A549 (cell line): ENCODE data around the gene EID1. TPM values are rescaled to one million over a fixed set of nuclear protein-coding genes. Genes with fewer than 3 reads are reported as not detected.

Experiments
- ATAC-seq, 2 experiments: fragments of 200-7000 bp in 1 of 2; fragments of >200 bp in 1 of 2; cut with Nextera tagmentation in 1 of 2; cut with Tn5 transposase in 1 of 2; 3 replicates each; pipeline versions ENCODE4 v1.8.0 to v1.9.1; 2018 to 2020; ENCODE audit warnings: mild to moderate bottlenecking in 1 of 2, moderate library complexity in 1 of 2
- CTCF ChIA-PET: fragments of 300-600 bp; sonication (Branson Sonifier 250); formaldehyde crosslinking; extraction: SDS; loops from one replicate; lab custom pipeline; 2021; ENCODE audit warnings: antibody characterized with exemption, inconsistent platforms; lab: Yijun Ruan, JAX
- POLR2A ChIA-PET: fragments of 350-600 bp; formaldehyde crosslinking; extraction: SDS; loops from one replicate; lab custom pipeline; 2021; ENCODE audit warnings: antibody characterized with exemption, inconsistent platforms; lab: Yijun Ruan, JAX
- DNase-seq, 2 experiments: peaks; one replicate each; pipeline versions ENCODE4 v3.0.0 to v3.0.0-alpha.2; 2011 to 2016; ENCODE audit warnings: low read depth in 1 of 2, low spot score in 1 of 2
- FAIRE-seq: peaks from 2 replicates; lab custom pipeline; 2011; peaks lifted over from hg19 to GRCh38; lab: Jason Lieb, UNC
- H3K27ac ChIP-seq, 2 experiments: fragments of >200 bp; sonication (Bioruptor Twin); formaldehyde crosslinking; 3 replicates each; pipeline ENCODE4 v1.5.1; 2016 to 2017
- H3K4me1 ChIP-seq: fragments of >200 bp; sonication (Bioruptor Twin); formaldehyde crosslinking; 3 replicates; pipeline ENCODE4 v1.6.1; 2016
- H3K4me2 ChIP-seq: fragments of >200 bp; sonication (Bioruptor Twin); formaldehyde crosslinking; 3 replicates; pipeline ENCODE4 v1.6.1; 2016
- H3K4me3 ChIP-seq: fragments of >200 bp; sonication (Bioruptor Twin); formaldehyde crosslinking; 3 replicates; pipeline ENCODE4 v1.5.1; 2016
- H3K9me3 ChIP-seq: fragments of >200 bp; sonication (Bioruptor Twin); formaldehyde crosslinking; 3 replicates; pipeline ENCODE4 v1.6.1; 2016
- BHLHE40 ChIP-seq: IDR thresholded peaks from 2 replicates; pipeline ENCODE4 v1.6.1; 2012; ENCODE audit warnings: low read depth, low read length, inconsistent platforms
- CBX2 ChIP-seq: fragments of 200-600 bp; sonication (generic); IDR thresholded peaks from 2 replicates; pipeline ENCODE4 v1.6.1; 2016; ENCODE audit warnings: low read depth, mild to moderate bottlenecking, borderline replicate concordance
- CHD2 ChIP-seq: fragments of 150-350 bp; IDR thresholded peaks from 2 replicates; pipeline ENCODE4 v1.6.1; 2014; ENCODE audit warnings: low read length; ENCODE audit not compliant: partially characterized antibody
- EHF ChIP-seq: fragments of 250-450 bp; sonication (Bioruptor Pico); IDR thresholded peaks from 2 replicates; pipeline ENCODE4 v1.5.0; 2020; ENCODE audit warnings: mild to moderate bottlenecking
- EP300 ChIP-seq, 2 experiments: fragments of >200 bp; sonication (Bioruptor Twin); formaldehyde crosslinking; IDR thresholded peaks; 2 replicates in 1 of 2; 3 replicates in 1 of 2; pipeline ENCODE4 v1.6.1; 2016 to 2017
- ESRRA ChIP-seq: fragments of 150-350 bp; IDR thresholded peaks from 2 replicates; pipeline ENCODE4 v1.6.1; 2014; ENCODE audit warnings: mild to moderate bottlenecking, low read length, borderline replicate concordance
- FOSL2 ChIP-seq, 2 experiments: fragments of 450-650 bp in 1 of 2; fragments of >200 bp in 1 of 2; sonication (Bioruptor Twin) in 1 of 2; formaldehyde crosslinking; IDR thresholded peaks; 2 replicates each; pipeline versions ENCODE4 v1.5.0 to v1.6.1; 2016 to 2020; ENCODE audit warnings: mild to moderate bottlenecking in 1 of 2, moderate library complexity in 1 of 2
- HOXB13 ChIP-seq: fragments of 250-450 bp; sonication (Bioruptor Pico); IDR thresholded peaks from 2 replicates; pipeline ENCODE4 v1.5.0; 2020; ENCODE audit warnings: low read depth, mild to moderate bottlenecking, moderate library complexity
- JUNB ChIP-seq: fragments of >200 bp; sonication (Bioruptor Twin); formaldehyde crosslinking; IDR thresholded peaks from 2 replicates; pipeline ENCODE4 v1.6.1; 2016
- MAZ ChIP-seq: fragments of 150-350 bp; IDR thresholded peaks from 2 replicates; pipeline ENCODE4 v1.6.1; 2014; ENCODE audit warnings: antibody characterized with exemption, low read depth, low read length, borderline replicate concordance
- MYC ChIP-seq: IDR thresholded peaks from 2 replicates; pipeline ENCODE4 v1.6.1; 2012; ENCODE audit warnings: mild to moderate bottlenecking, inconsistent platforms, low read length, improper control_type of control experiment, borderline replicate concordance
- NPAS2 ChIP-seq: fragments of 250-450 bp; sonication (Bioruptor Pico); IDR thresholded peaks from 2 replicates; pipeline ENCODE4 v1.8.0; 2022; ENCODE audit warnings: mild to moderate bottlenecking, moderate library complexity, borderline replicate concordance
- NR3C1 ChIP-seq: fragments of >200 bp; sonication (Bioruptor Twin); formaldehyde crosslinking; IDR thresholded peaks from 3 replicates; pipeline ENCODE4 v1.6.1; 2017
- RCOR1 ChIP-seq: fragments of 150-350 bp; IDR thresholded peaks from 2 replicates; pipeline ENCODE4 v1.6.1; 2014; ENCODE audit warnings: antibody characterized with exemption, low read length, low read depth
- TFCP2L1 ChIP-seq: fragments of 250-450 bp; sonication (Bioruptor Pico); IDR thresholded peaks from 2 replicates; pipeline ENCODE4 v1.5.0; 2021; ENCODE audit warnings: mild to moderate bottlenecking
- TP53 ChIP-seq: fragments of 250-450 bp; sonication (Bioruptor Pico); IDR thresholded peaks from 2 replicates; pipeline ENCODE4 v1.5.0; 2021; ENCODE audit warnings: mild to moderate bottlenecking, moderate library complexity
- ZFP36 ChIP-seq: fragments of 450-650 bp; IDR thresholded peaks from 2 replicates; pipeline ENCODE4 v1.6.1; 2014; ENCODE audit warnings: borderline replicate concordance; ENCODE audit not compliant: partially characterized antibody
- ZSCAN20 ChIP-seq: fragments of 250-450 bp; sonication (Bioruptor Pico); IDR thresholded peaks from 2 replicates; pipeline ENCODE4 v1.8.0; 2022; ENCODE audit warnings: mild to moderate bottlenecking, moderate library complexity
- WGBS: methylation state at CpG from one replicate; pipeline ENCODE4 v1.1.6; 2017; ENCODE audit errors: missing lambda C conversion rate; 5-methylcytosine and 5-hydroxymethylcytosine counted together
- polyA plus RNA-seq, 4 experiments: library from polyadenylated mRNA; depleted of rRNA in 3 of 4; stranded (reverse); fragments of >200 nt; fragmentation: RNase III in 1 of 4; extraction: RNeasy Plus Mini Kit Qiagen cat#74134 plus additional on column Dnase treatment in 1 of 4; gene quantifications; 2 replicates in 3 of 4; 3 replicates in 1 of 4; pipeline ENCODE4 v1.2.3, GENCODE V29; 2011 to 2017
- TF ChIP-seq, protein P1 (sequence below): fragments of >200 bp; sonication (Bioruptor Twin); formaldehyde crosslinking; IDR thresholded peaks from 3 replicates; pipeline ENCODE4 v1.6.1; 2016
- TF ChIP-seq, protein P2 (sequence below): fragments of 450-650 bp; IDR thresholded peaks from 2 replicates; pipeline ENCODE4 v1.6.1; 2014; ENCODE audit warnings: antibody characterized with exemption
- TF ChIP-seq, protein P3 (sequence below): fragments of 200-600 bp; sonication (generic); IDR thresholded peaks from 2 replicates; pipeline ENCODE4 v1.6.1; 2016; ENCODE audit warnings: antibody characterized with exemption, mild to moderate bottlenecking, moderate library complexity
- TF ChIP-seq, protein P4 (sequence below): fragments of >200 bp; sonication (Bioruptor Twin); formaldehyde crosslinking; IDR thresholded peaks from 2 replicates; pipeline ENCODE4 v1.6.1; 2016
- TF ChIP-seq, protein P5 (sequence below): fragments of 250-450 bp; sonication (Bioruptor Pico); IDR thresholded peaks from 2 replicates; pipeline ENCODE4 v1.5.0; 2020; ENCODE audit warnings: low read depth, mild to moderate bottlenecking, moderate library complexity
- TF ChIP-seq, protein P6 (sequence below): IDR thresholded peaks from 2 replicates; pipeline ENCODE4 v1.6.1; 2012

The EID1 gene
- polyA plus RNA-seq, 2 of the 4 experiments (the other 2 are of a cell fraction), result 125 to 182 TPM

DNA sequence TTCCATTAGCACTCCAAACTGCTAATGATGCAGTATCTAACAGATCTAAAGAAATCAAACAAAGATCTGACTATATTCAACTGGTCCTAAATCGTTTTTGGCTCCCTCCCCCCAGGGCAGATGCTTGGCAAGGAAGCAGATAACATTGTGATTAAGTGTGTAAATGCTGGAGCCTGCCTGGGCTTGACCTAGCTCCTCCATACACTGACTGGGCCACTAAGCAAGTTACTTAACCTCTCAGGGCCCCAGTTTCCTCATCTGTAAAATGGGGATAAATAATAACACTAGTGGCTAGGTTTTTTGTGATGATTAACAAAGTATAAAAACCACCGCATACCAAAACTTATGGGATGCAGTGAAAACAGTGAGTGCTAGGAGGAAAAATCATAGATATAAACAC, 9.2 kb downstream of the EID1 start (continued):
- TF ChIP-seq, protein P1, sequence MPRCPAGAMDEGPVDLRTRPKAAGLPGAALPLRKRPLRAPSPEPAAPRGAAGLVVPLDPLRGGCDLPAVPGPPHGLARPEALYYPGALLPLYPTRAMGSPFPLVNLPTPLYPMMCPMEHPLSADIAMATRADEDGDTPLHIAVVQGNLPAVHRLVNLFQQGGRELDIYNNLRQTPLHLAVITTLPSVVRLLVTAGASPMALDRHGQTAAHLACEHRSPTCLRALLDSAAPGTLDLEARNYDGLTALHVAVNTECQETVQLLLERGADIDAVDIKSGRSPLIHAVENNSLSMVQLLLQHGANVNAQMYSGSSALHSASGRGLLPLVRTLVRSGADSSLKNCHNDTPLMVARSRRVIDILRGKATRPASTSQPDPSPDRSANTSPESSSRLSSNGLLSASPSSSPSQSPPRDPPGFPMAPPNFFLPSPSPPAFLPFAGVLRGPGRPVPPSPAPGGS, result no peak
- TF ChIP-seq, protein P2, sequence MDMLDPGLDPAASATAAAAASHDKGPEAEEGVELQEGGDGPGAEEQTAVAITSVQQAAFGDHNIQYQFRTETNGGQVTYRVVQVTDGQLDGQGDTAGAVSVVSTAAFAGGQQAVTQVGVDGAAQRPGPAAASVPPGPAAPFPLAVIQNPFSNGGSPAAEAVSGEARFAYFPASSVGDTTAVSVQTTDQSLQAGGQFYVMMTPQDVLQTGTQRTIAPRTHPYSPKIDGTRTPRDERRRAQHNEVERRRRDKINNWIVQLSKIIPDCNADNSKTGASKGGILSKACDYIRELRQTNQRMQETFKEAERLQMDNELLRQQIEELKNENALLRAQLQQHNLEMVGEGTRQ, result no peak
- no peak for TF ChIP-seq TP53 (CRISPR knock-in tag)

DNA sequence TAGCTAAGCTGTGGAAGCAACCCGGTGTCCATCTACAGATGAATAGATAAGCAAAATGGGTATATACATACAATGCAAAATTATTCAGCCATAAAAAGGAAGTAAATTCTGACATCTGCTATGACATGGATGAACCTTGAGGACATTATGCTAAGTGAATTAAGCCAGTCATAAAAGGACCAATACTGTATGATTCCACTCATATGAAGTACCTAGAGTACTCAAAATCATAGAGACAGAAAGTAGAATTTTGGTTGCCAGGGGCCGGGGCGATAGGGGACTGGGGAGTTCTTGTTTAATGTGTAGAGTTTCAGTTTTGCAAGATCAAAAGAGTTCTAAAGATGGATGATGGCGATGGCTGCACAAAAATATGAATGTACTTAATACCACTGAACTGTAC, 10.3 kb downstream of the EID1 start:
- no peak for FAIRE-seq

DNA sequence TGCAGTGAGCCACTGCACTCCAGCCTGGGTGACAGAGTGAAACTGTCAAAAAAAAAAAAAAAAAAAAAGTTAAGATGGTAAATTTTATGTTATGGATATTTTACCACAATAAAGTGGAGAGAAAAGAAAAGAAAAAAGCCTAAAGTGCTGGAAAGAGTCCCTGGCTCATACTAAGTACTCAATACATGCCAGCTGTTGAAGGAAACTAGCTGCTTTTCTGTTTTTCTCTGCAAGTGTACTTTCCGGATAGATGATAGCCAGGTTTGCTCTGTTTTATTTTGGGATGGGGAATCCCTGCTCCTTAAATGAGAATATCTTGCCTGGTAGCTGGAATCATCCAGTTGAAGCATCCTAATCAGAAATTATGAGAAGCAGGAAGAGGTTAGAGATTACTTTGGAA, 10.9 kb downstream of the EID1 start:
- ChIA-PET POLR2A (interaction anchor here (1.1 kb wide), 1 partner anchor 11 kb away, joined by 3 read pairs; the partner anchor contains the start of gene EID1), CTCF (interaction anchor here (0.5 to 2.2 kb wide), 7 partner anchors 9 to 1489 kb away, joined by 3 to 7 read pairs (median 3); partner anchors contain the start of gene SHC4)
- Histone ChIP-seq H3K27ac (0 out of 6 replicates have a peak overlapping the region, but pooled peaks of 1 of the 2 experiments have one; percentile 24), H3K4me3 (no peak overlapping the region), H3K4me1 (peaks cover 11% of the 10 kb centered on the region; the same call in 2 of the 3 replicates), H3K4me2 (no peak overlapping the region; the same call in 2 of the 3 replicates), H3K9me3 (no peaks in the 10 kb centered on the region)
- DNase-seq (no peak), FAIRE-seq (no peak), ATAC-seq (no peak)
- 79% methylated on average over 1 of the region's 1 CpG for WGBS
- TF ChIP-seq EHF (CRISPR knock-in tag), result no peak
- TF ChIP-seq, protein P3, sequence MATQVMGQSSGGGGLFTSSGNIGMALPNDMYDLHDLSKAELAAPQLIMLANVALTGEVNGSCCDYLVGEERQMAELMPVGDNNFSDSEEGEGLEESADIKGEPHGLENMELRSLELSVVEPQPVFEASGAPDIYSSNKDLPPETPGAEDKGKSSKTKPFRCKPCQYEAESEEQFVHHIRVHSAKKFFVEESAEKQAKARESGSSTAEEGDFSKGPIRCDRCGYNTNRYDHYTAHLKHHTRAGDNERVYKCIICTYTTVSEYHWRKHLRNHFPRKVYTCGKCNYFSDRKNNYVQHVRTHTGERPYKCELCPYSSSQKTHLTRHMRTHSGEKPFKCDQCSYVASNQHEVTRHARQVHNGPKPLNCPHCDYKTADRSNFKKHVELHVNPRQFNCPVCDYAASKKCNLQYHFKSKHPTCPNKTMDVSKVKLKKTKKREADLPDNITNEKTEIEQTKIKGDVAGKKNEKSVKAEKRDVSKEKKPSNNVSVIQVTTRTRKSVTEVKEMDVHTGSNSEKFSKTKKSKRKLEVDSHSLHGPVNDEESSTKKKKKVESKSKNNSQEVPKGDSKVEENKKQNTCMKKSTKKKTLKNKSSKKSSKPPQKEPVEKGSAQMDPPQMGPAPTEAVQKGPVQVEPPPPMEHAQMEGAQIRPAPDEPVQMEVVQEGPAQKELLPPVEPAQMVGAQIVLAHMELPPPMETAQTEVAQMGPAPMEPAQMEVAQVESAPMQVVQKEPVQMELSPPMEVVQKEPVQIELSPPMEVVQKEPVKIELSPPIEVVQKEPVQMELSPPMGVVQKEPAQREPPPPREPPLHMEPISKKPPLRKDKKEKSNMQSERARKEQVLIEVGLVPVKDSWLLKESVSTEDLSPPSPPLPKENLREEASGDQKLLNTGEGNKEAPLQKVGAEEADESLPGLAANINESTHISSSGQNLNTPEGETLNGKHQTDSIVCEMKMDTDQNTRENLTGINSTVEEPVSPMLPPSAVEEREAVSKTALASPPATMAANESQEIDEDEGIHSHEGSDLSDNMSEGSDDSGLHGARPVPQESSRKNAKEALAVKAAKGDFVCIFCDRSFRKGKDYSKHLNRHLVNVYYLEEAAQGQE, result no peak
- TF ChIP-seq ZSCAN20 (CRISPR knock-in tag), result no peak
- no peak for TF ChIP-seq HOXB13 (CRISPR knock-in tag)
- TF ChIP-seq FOSL2 (IDR thresholded peaks at IDR 0.05), result no peak
- no peak for TF ChIP-seq FOSL2 (CRISPR knock-in tag; IDR thresholded peaks at IDR 0.05)
- no peak for TF ChIP-seq TP53 (CRISPR knock-in tag)
- no peak for TF ChIP-seq CHD2
- TF ChIP-seq, protein P4, sequence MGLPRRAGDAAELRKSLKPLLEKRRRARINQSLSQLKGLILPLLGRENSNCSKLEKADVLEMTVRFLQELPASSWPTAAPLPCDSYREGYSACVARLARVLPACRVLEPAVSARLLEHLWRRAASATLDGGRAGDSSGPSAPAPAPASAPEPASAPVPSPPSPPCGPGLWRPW, result no peak
- TF ChIP-seq BHLHE40, result no peak
- TF ChIP-seq ZFP36, result no peak
- no peak for TF ChIP-seq MAZ
- no peak for TF ChIP-seq EP300 (IDR thresholded peaks at IDR 0.05)

More for the DNA sequence above, 10.3 kb downstream of the EID1 start:
- ChIA-PET POLR2A (no interaction called here), CTCF (interaction anchor here (0.9 to 2.2 kb wide), 2 partner anchors 8 to 76 kb away, joined by 3 to 7 read pairs; partner anchors contain the start of gene SHC4)
- Histone ChIP-seq H3K4me2 (no peak overlapping the region), H3K27ac (no peak overlapping the region), H3K4me3 (no peak overlapping the region), H3K9me3 (no peaks in the 10 kb centered on the region), H3K4me1 (peaks cover 11% of the 10 kb centered on the region; the same call in 2 of the 3 replicates)
- ATAC-seq (no peak), DNase-seq (no peak)
- TF ChIP-seq, protein P1, result no peak
- TF ChIP-seq TFCP2L1 (CRISPR knock-in tag) (no peak), MYC (no peak), RCOR1 (no peak), CHD2 (no peak), ESRRA (no peak), NPAS2 (CRISPR knock-in tag) (no peak), EHF (CRISPR knock-in tag) (no peak), JUNB (no peak), NR3C1 (no peak), CBX2 (no peak)
- TF ChIP-seq, protein P2, result no peak
- TF ChIP-seq, protein P5, sequence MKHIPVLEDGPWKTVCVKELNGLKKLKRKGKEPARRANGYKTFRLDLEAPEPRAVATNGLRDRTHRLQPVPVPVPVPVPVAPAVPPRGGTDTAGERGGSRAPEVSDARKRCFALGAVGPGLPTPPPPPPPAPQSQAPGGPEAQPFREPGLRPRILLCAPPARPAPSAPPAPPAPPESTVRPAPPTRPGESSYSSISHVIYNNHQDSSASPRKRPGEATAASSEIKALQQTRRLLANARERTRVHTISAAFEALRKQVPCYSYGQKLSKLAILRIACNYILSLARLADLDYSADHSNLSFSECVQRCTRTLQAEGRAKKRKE, result no peak
- TF ChIP-seq, protein P6, sequence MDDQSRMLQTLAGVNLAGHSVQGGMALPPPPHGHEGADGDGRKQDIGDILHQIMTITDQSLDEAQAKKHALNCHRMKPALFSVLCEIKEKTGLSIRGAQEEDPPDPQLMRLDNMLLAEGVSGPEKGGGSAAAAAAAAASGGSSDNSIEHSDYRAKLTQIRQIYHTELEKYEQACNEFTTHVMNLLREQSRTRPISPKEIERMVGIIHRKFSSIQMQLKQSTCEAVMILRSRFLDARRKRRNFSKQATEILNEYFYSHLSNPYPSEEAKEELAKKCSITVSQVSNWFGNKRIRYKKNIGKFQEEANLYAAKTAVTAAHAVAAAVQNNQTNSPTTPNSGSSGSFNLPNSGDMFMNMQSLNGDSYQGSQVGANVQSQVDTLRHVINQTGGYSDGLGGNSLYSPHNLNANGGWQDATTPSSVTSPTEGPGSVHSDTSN, result no peak
- 83% methylated on average over 4 of the region's 4 CpGs for WGBS
